Measurements from ENCODE around the gene TPD52L1.

- TF ChIP-seq CTCF (IDR thresholded peaks at IDR 0.05) (no peak), MYBL2 (CRISPR knock-in tag; IDR thresholded peaks at IDR 0.05) (no peak), CREB1 (CRISPR knock-in tag; IDR thresholded peaks at IDR 0.05) (no peak), ZNF121 (CRISPR knock-in tag; IDR thresholded peaks at IDR 0.05) (no peak), ZNF416 (CRISPR knock-in tag; IDR thresholded peaks at IDR 0.05) (no peak), NR1H2 (CRISPR knock-in tag; IDR thresholded peaks at IDR 0.05) (no peak), E2F4 (CRISPR knock-in tag; IDR thresholded peaks at IDR 0.05; ENCODE audit: borderline replicate concordance, low read depth) (no peak), SP1 (CRISPR knock-in tag; conservative IDR thresholded peaks at IDR 0.05) (no peak), ATF3 (CRISPR knock-in tag; conservative IDR thresholded peaks at IDR 0.05) (no peak), ERG (CRISPR knock-in tag; IDR thresholded peaks at IDR 0.05) (no peak), ZNF317 (CRISPR knock-in tag; IDR thresholded peaks at IDR 0.05; ENCODE audit: borderline replicate concordance, low read depth) (no peak)
- TF ChIP-seq, protein P1, sequence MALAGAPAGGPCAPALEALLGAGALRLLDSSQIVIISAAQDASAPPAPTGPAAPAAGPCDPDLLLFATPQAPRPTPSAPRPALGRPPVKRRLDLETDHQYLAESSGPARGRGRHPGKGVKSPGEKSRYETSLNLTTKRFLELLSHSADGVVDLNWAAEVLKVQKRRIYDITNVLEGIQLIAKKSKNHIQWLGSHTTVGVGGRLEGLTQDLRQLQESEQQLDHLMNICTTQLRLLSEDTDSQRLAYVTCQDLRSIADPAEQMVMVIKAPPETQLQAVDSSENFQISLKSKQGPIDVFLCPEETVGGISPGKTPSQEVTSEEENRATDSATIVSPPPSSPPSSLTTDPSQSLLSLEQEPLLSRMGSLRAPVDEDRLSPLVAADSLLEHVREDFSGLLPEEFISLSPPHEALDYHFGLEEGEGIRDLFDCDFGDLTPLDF (CRISPR knock-in tag; IDR thresholded peaks at IDR 0.05), result no peak
- TF ChIP-seq, protein P2, sequence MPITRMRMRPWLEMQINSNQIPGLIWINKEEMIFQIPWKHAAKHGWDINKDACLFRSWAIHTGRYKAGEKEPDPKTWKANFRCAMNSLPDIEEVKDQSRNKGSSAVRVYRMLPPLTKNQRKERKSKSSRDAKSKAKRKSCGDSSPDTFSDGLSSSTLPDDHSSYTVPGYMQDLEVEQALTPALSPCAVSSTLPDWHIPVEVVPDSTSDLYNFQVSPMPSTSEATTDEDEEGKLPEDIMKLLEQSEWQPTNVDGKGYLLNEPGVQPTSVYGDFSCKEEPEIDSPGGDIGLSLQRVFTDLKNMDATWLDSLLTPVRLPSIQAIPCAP (CRISPR knock-in tag; IDR thresholded peaks at IDR 0.05), result no peak
Measured at GRCh38 chr6:125250511-125250910, 96.9 kb downstream of the TPD52L1 start.

All from WTC11 (cell line).